Parathyroid adenoma (tissue), 2 donors: ENCODE measurements around the gene CLEC12A.
"Not testable (repeated sequence)": the region's sequence is repeated elsewhere in the genome, so short reads cannot be mapped to it uniquely, and the experiment has no call there.

Experiments
- H2AFZ ChIP-seq: fragments of 300-600 bp; sonication (generic); one replicate; pipeline ENCODE4 v1.7.0; 2017; ENCODE audit warnings: antibody characterized with exemption, mild to moderate bottlenecking
- H3K27ac ChIP-seq: fragments of 300-600 bp; sonication (generic); one replicate; pipeline ENCODE4 v1.7.0; 2017
- H3K27me3 ChIP-seq: fragments of 300-600 bp; sonication (generic); one replicate; pipeline ENCODE4 v1.7.0; 2017; ENCODE audit warnings: low read length; ENCODE audit not compliant: control insufficient read depth, insufficient read depth
- H3K36me3 ChIP-seq: fragments of 300-600 bp; sonication (generic); one replicate; pipeline ENCODE4 v1.7.0; 2017; ENCODE audit warnings: low read length; ENCODE audit not compliant: control insufficient read depth, insufficient read depth
- H3K4me1 ChIP-seq: fragments of 300-600 bp; sonication (generic); one replicate; pipeline ENCODE4 v1.7.0; 2017; ENCODE audit warnings: control low read depth
- H3K4me2 ChIP-seq: fragments of 300-600 bp; sonication (generic); one replicate; pipeline ENCODE4 v1.7.0; 2017; ENCODE audit warnings: low read length
- H3K4me3 ChIP-seq: fragments of 300-600 bp; sonication (generic); one replicate; pipeline ENCODE4 v1.7.0; 2017; ENCODE audit warnings: low read depth, low read length
- H3K79me2 ChIP-seq: fragments of 300-600 bp; sonication (generic); one replicate; pipeline ENCODE4 v1.7.0; 2017; ENCODE audit warnings: control low read depth
- H3K9ac ChIP-seq: fragments of 300-600 bp; sonication (generic); one replicate; pipeline ENCODE4 v1.7.0; 2017; ENCODE audit warnings: mild to moderate bottlenecking
- H3K9me3 ChIP-seq: fragments of 300-600 bp; sonication (generic); one replicate; pipeline ENCODE4 v1.7.0; 2017; ENCODE audit warnings: low read length; ENCODE audit not compliant: control insufficient read depth
- CTCF ChIP-seq: fragments of 300-600 bp; sonication (generic); IDR thresholded peaks from one replicate; pipeline ENCODE4 v1.7.0; 2017; ENCODE audit warnings: antibody characterized with exemption, mild to moderate bottlenecking
- donor health status: primary hyperparathyroidism.

The CLEC12A gene

GRCh38 chr12:9961106-9961505 is 10.1 kb upstream of the CLEC12A start:
- H3K79me2 ChIP-seq, result no peaks in the 10 kb centered on the region
- no peak overlapping the region for H2AFZ ChIP-seq
- H3K27ac ChIP-seq, result no peak overlapping the region
- TF ChIP-seq CTCF, result no peak
- no peak overlapping the region for H3K4me2 ChIP-seq
- no peaks in the 10 kb centered on the region for H3K9me3 ChIP-seq
- no peaks in the 10 kb centered on the region for H3K36me3 ChIP-seq
- no peak overlapping the region for H3K9ac ChIP-seq
- H3K4me3 ChIP-seq, result no peak overlapping the region
- H3K4me1 ChIP-seq, result no peaks in the 10 kb centered on the region
- no peaks in the 10 kb centered on the region for H3K27me3 ChIP-seq

GRCh38 chr12:9961901-9962300 is 9.3 kb upstream of the CLEC12A start:
- no peaks in the 10 kb centered on the region for H3K4me1 ChIP-seq
- H2AFZ ChIP-seq, result no peak overlapping the region
- H3K9me3 ChIP-seq, result no peaks in the 10 kb centered on the region
- H3K4me2 ChIP-seq, result no peak overlapping the region
- H3K4me3 ChIP-seq, result no peak overlapping the region
- no peaks in the 10 kb centered on the region for H3K27me3 ChIP-seq
- H3K36me3 ChIP-seq, result no peaks in the 10 kb centered on the region
- TF ChIP-seq CTCF, result no peak
- H3K27ac ChIP-seq, result no peak overlapping the region
- no peaks in the 10 kb centered on the region for H3K79me2 ChIP-seq
- H3K9ac ChIP-seq, result no peak overlapping the region

GRCh38 chr12:9969673-9970072 is 1.5 kb upstream of the CLEC12A start:
- Histone ChIP-seq H3K4me1 (no peaks in the 10 kb centered on the region), H3K4me3 (no peak overlapping the region)

GRCh38 chr12:9973949-9974348 is 2.7 kb downstream of the CLEC12A start:
- no peaks in the 10 kb centered on the region for H3K4me1 ChIP-seq
- H3K4me2 ChIP-seq, result no peak overlapping the region
- H3K27me3 ChIP-seq, result no peaks in the 10 kb centered on the region
- no peak overlapping the region for H3K27ac ChIP-seq
- H3K4me3 ChIP-seq, result no peak overlapping the region
- H3K36me3 ChIP-seq, result no peaks in the 10 kb centered on the region
- H3K9me3 ChIP-seq, result no peaks in the 10 kb centered on the region
- TF ChIP-seq CTCF, result no peak
- no peak overlapping the region for H3K9ac ChIP-seq
- H2AFZ ChIP-seq, result no peak overlapping the region
- no peaks in the 10 kb centered on the region for H3K79me2 ChIP-seq

More at GRCh38 chr12:9969673-9970072, 1.5 kb upstream of the CLEC12A start:
- TF ChIP-seq CTCF, result no peak
- Histone ChIP-seq H3K79me2 (no peaks in the 10 kb centered on the region), H3K27ac (no peak overlapping the region), H2AFZ (no peak overlapping the region), H3K9ac (no peak overlapping the region), H3K27me3 (no peaks in the 10 kb centered on the region), H3K4me2 (no peak overlapping the region), H3K9me3 (no peaks in the 10 kb centered on the region), H3K36me3 (no peaks in the 10 kb centered on the region)

GRCh38 chr12:9974731-9975130 is 3.5 kb downstream of the CLEC12A start:
- H3K4me1 ChIP-seq, H3K9ac ChIP-seq, H3K27me3 ChIP-seq, H2AFZ ChIP-seq, H3K79me2 ChIP-seq, H3K27ac ChIP-seq, H3K36me3 ChIP-seq, H3K9me3 ChIP-seq, H3K4me3 ChIP-seq, H3K4me2 ChIP-seq: not testable (repeated sequence)
